Neutrophil (primary cell): Measurements from ENCODE around the gene HS3ST3A1.

ENCODE experiments used
- H3K27ac ChIP-seq: fragments of 200-600 bp; sonication (generic); 2 replicates; pipeline ENCODE4 v1.5.1; 2016; ENCODE audit warnings: mild to moderate bottlenecking, moderate library complexity
- H3K27me3 ChIP-seq: fragments of 200-600 bp; sonication (generic); 2 replicates; pipeline ENCODE4 v1.6.0; 2016; ENCODE audit warnings: mild to moderate bottlenecking
- H3K36me3 ChIP-seq: fragments of 200-600 bp; sonication (generic); 2 replicates; pipeline ENCODE4 v1.5.1; 2017
- H3K4me1 ChIP-seq, 2 experiments: fragments of 200-600 bp in 1 of 2; sonication (generic) in 1 of 2; 1 replicate in 1 of 2; 2 replicates in 1 of 2; pipeline versions ENCODE4 v1.5.1 to v1.6.1; 2013 to 2016; ENCODE audit warnings: low read depth in 1 of 2, low read length in 1 of 2, mild to moderate bottlenecking in 1 of 2, moderate library complexity in 1 of 2; ENCODE audit not compliant: control insufficient read depth in 1 of 2, insufficient read depth in 1 of 2
- H3K4me3 ChIP-seq, 2 experiments: fragments of 200-600 bp in 1 of 2; sonication (generic) in 1 of 2; 1 replicate in 1 of 2; 2 replicates in 1 of 2; pipeline ENCODE4 v1.5.1; 2013 to 2016; ENCODE audit warnings: low read depth in 1 of 2, low read length in 1 of 2, mild to moderate bottlenecking in 1 of 2, moderate library complexity in 1 of 2
- H3K9me3 ChIP-seq: fragments of 200-600 bp; sonication (generic); 2 replicates; pipeline ENCODE4 v1.5.1; 2016
- CTCF ChIP-seq: fragments of 200-600 bp; sonication (generic); IDR thresholded peaks from 2 replicates; pipeline ENCODE4 v1.5.1; 2016; ENCODE audit warnings: antibody characterized with exemption

HS3ST3A1 gene

GRCh38 chr17:13589658-13590057 is 12.1 kb downstream of the HS3ST3A1 start:
- Histone ChIP-seq H3K27ac (no peak overlapping the region), H3K4me1 (no peaks in the 10 kb centered on the region), H3K4me3 (no peak overlapping the region), H3K9me3 (no peaks in the 10 kb centered on the region), H3K36me3 (no peaks in the 10 kb centered on the region), H3K27me3 (no peaks in the 10 kb centered on the region)
- TF ChIP-seq CTCF, result no peak

GRCh38 chr17:13587487-13588338 is 14.0 kb downstream of the HS3ST3A1 start:
- no peak overlapping the region for H3K27ac ChIP-seq
- H3K36me3 ChIP-seq, result no peaks in the 10 kb centered on the region
- no peak for TF ChIP-seq CTCF
- no peaks in the 10 kb centered on the region for H3K9me3 ChIP-seq
- H3K27me3 ChIP-seq, result no peaks in the 10 kb centered on the region
- no peak overlapping the region for H3K4me3 ChIP-seq
- H3K4me1 ChIP-seq, result no peaks in the 10 kb centered on the region

GRCh38 chr17:13584701-13585080 is 17.0 kb downstream of the HS3ST3A1 start:
- no peaks in the 10 kb centered on the region for H3K4me1 ChIP-seq
- H3K36me3 ChIP-seq, result no peaks in the 10 kb centered on the region
- no peak for TF ChIP-seq CTCF
- H3K27ac ChIP-seq, result no peak overlapping the region
- no peaks in the 10 kb centered on the region for H3K27me3 ChIP-seq
- H3K9me3 ChIP-seq, result no peaks in the 10 kb centered on the region
- H3K4me3 ChIP-seq, result no peak overlapping the region

- no peaks in the 10 kb centered on the region for H3K27me3 ChIP-seq
- H3K36me3 ChIP-seq, result no peaks in the 10 kb centered on the region
- H3K4me1 ChIP-seq, result no peaks in the 10 kb centered on the region
- H3K9me3 ChIP-seq, result no peaks in the 10 kb centered on the region
- no peak for TF ChIP-seq CTCF
- H3K27ac ChIP-seq, result no peak overlapping the region
- H3K4me3 ChIP-seq, result no peak overlapping the region
Observed at GRCh38 chr17:13583996-13584700, 17.6 kb downstream of the HS3ST3A1 start.

GRCh38 chr17:13582776-13583547 is 18.8 kb downstream of the HS3ST3A1 start:
- no peaks in the 10 kb centered on the region for H3K4me1 ChIP-seq
- H3K27me3 ChIP-seq, result no peaks in the 10 kb centered on the region
- H3K9me3 ChIP-seq, result no peaks in the 10 kb centered on the region
- H3K4me3 ChIP-seq, result no peak overlapping the region
- H3K36me3 ChIP-seq, result no peaks in the 10 kb centered on the region
- H3K27ac ChIP-seq, result no peak overlapping the region
- TF ChIP-seq CTCF, result no peak
